ENCODE data around the gene GLT8D2. TPM values are rescaled to one million over a fixed set of nuclear protein-coding genes. Genes with fewer than 3 reads are reported as not detected.

GLT8D2 gene
- total RNA-seq, 1 donor from 2014 or later = 1.8 TPM

DNA sequence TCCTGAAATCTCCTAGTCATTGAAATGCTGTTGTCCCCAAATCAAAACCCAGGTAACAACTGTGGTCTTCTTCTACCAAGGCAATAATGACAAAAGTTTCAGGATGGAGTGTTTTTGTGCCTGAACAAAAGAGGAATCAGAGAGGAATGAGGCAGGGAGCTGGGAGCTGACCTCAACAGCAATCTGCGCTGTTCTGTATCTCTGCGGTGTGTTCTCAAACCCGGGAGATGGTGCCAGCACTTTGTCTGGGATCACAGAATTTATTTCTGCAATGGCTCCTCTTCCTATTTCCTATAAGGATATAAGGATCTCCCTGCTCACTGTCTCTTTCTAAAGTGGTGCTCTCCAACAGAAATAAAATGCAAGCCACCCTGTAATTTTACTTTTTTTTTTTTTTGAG lies 449 bp upstream of the GLT8D2 start:
- no peak for DNase-seq (ENCODE audit: low read depth)
- Histone ChIP-seq H3K36me3 (ENCODE audit: control insufficient read depth, insufficient read depth, low read length) (no peaks in the 10 kb centered on the region), H3K4me3 (ENCODE audit: low read depth, low read length) (no peak overlapping the region), H3K27me3 (ENCODE audit: control insufficient read depth, insufficient read depth, low read length) (no peaks in the 10 kb centered on the region)
- TF ChIP-seq, protein P1, sequence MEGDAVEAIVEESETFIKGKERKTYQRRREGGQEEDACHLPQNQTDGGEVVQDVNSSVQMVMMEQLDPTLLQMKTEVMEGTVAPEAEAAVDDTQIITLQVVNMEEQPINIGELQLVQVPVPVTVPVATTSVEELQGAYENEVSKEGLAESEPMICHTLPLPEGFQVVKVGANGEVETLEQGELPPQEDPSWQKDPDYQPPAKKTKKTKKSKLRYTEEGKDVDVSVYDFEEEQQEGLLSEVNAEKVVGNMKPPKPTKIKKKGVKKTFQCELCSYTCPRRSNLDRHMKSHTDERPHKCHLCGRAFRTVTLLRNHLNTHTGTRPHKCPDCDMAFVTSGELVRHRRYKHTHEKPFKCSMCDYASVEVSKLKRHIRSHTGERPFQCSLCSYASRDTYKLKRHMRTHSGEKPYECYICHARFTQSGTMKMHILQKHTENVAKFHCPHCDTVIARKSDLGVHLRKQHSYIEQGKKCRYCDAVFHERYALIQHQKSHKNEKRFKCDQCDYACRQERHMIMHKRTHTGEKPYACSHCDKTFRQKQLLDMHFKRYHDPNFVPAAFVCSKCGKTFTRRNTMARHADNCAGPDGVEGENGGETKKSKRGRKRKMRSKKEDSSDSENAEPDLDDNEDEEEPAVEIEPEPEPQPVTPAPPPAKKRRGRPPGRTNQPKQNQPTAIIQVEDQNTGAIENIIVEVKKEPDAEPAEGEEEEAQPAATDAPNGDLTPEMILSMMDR (IDR thresholded peaks at IDR 0.05; ENCODE audit: insufficient read depth, low read length, poor library complexity, severe bottlenecking) = no peak

DNA sequence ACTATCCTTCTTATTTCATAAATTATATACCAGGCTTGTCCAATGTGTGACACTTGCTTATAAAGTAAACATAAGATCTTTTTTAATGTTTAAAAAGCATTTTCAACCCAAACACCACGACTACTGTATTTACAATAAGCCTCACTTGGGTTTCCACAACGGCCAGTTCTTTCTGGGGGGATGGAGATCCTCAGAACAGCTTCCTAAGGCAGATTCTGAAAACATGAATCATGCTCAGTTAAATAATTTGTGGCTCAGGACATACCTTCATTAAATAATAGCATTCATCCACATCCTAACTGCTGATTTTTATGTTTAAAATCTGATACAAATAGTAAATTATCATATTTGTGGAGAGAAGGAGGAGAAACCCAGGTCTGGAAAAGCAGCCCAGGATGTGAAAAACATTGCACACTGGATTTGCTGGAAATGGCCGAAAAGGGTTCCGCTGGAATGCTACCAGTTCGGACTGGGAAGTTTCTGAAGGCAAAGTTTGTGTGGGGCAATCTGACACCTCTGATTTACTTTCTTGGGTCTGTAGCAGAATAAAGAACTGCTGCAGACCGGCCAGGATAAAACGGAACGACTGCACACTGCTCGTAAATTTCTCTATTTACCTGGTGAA lies 597 bp downstream of the GLT8D2 start:
- no peak for DNase-seq (ENCODE audit: low read depth)
- H3K4me3 ChIP-seq (ENCODE audit: low read depth, low read length) = peak overlapping the region; percentile 38

DNA sequence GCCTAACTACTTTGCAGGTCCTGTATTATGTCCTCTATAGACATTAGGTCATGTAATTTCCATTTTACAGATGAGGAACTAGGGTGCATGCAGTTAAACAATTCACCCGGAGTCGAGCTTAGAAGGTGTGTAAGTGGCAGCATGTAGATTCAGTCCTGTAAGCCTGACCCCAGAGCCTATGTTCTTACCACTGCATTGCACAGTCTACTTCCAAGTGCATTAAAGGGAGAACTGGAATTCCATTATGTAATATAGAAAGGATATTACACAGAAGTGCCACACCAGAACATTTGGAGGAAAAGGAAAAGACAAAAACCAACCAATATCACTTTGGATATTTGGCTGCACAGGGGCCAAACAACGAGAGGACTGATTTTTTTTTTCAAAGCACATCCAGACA lies 1.2 kb downstream of the GLT8D2 start:
- Histone ChIP-seq H3K36me3 (ENCODE audit: control insufficient read depth, insufficient read depth, low read length) (no peaks in the 10 kb centered on the region), H3K27me3 (ENCODE audit: control insufficient read depth, insufficient read depth, low read length) (no peaks in the 10 kb centered on the region), H3K4me3 (ENCODE audit: low read depth, low read length) (no peak overlapping the region)
- TF ChIP-seq, protein P1 (IDR thresholded peaks at IDR 0.05; ENCODE audit: insufficient read depth, low read length, poor library complexity, severe bottlenecking) = no peak
- no peak for DNase-seq (ENCODE audit: low read depth)

More for the DNA sequence above, 597 bp downstream of the GLT8D2 start:
- Histone ChIP-seq H3K27me3 (ENCODE audit: control insufficient read depth, insufficient read depth, low read length) (no peaks in the 10 kb centered on the region), H3K36me3 (ENCODE audit: control insufficient read depth, insufficient read depth, low read length) (no peaks in the 10 kb centered on the region)
- TF ChIP-seq, protein P1 (IDR thresholded peaks at IDR 0.05; ENCODE audit: insufficient read depth, low read length, poor library complexity, severe bottlenecking) = no peak

DNA sequence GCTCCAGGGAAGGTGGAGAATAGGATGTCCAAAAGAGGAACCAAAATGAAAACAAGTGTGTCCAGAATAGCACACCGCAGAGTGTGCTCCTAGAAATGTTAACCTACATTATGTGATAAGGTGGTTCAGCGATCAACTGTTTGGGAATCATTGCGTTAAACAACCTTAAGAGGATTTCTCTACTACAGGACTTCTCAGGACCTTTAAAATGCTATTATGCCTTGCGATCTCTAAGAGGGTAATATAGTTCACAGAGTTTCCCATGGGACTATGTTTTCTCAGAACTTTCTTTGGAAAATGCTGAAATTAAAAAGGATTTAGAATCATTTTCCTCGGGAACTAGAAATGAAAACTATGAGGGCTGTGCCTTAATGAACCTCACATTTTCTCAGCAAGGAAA lies 1.8 kb downstream of the GLT8D2 start:
- Histone ChIP-seq H3K4me3 (ENCODE audit: low read depth, low read length) (no peak overlapping the region), H3K27me3 (ENCODE audit: control insufficient read depth, insufficient read depth, low read length) (no peaks in the 10 kb centered on the region), H3K36me3 (ENCODE audit: control insufficient read depth, insufficient read depth, low read length) (no peaks in the 10 kb centered on the region)
- DNase-seq (ENCODE audit: low read depth) = no peak
- TF ChIP-seq, protein P1 (IDR thresholded peaks at IDR 0.05; ENCODE audit: insufficient read depth, low read length, poor library complexity, severe bottlenecking) = no peak

DNA sequence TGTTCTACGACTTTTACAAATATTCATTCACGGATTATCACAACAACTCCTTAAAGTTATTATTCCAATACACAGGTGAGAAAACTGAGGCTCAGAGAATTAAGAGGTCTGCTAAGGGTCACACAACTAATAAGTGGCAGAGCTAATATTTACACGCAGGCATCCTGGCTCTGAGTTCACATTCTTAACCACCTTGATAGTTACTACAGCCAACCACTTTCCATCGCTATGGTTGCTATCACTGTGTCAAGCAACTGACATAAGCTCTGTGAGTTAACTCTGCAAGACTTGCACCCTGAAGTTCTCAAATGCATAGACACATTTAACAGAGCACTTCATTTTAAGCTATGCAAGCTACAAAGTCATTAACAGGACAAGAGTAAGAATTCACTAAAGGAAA lies 3.7 kb downstream of the GLT8D2 start:
- Histone ChIP-seq H3K4me3 (ENCODE audit: low read depth, low read length) (no peak overlapping the region), H3K36me3 (ENCODE audit: control insufficient read depth, insufficient read depth, low read length) (no peaks in the 10 kb centered on the region), H3K27me3 (ENCODE audit: control insufficient read depth, insufficient read depth, low read length) (no peaks in the 10 kb centered on the region)
- DNase-seq (ENCODE audit: low read depth) = no peak
- TF ChIP-seq, protein P1 (IDR thresholded peaks at IDR 0.05; ENCODE audit: insufficient read depth, low read length, poor library complexity, severe bottlenecking) = no peak

DNA sequence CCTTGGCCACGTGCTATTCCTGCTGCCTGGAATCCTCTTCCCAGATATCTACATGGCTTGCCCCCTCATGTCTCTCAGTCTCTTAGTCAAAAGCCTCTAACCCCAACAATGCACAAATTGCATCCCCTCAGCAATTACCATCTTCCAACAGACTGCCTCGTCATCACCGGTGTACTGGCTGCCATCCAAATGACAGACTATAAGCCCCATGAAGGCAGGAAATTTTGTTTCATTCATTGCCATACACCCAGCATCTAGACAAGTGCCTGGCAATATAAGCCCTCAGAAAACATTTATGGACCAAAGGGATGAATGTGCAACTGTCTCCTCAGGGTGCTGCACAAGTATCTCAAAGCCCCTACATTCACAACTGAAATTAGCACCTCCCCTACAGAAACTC lies 5.8 kb downstream of the GLT8D2 start:
- no peak for DNase-seq (ENCODE audit: low read depth)
- Histone ChIP-seq H3K27me3 (ENCODE audit: control insufficient read depth, insufficient read depth, low read length) (no peaks in the 10 kb centered on the region), H3K36me3 (ENCODE audit: control insufficient read depth, insufficient read depth, low read length) (no peaks in the 10 kb centered on the region), H3K4me3 (ENCODE audit: low read depth, low read length) (no peak overlapping the region)
- TF ChIP-seq, protein P1 (IDR thresholded peaks at IDR 0.05; ENCODE audit: insufficient read depth, low read length, poor library complexity, severe bottlenecking) = no peak

Data from kidney epithelial cell (primary cell).